ENCODE results near the gene TTC39B.

- TF ChIP-seq, protein P1, sequence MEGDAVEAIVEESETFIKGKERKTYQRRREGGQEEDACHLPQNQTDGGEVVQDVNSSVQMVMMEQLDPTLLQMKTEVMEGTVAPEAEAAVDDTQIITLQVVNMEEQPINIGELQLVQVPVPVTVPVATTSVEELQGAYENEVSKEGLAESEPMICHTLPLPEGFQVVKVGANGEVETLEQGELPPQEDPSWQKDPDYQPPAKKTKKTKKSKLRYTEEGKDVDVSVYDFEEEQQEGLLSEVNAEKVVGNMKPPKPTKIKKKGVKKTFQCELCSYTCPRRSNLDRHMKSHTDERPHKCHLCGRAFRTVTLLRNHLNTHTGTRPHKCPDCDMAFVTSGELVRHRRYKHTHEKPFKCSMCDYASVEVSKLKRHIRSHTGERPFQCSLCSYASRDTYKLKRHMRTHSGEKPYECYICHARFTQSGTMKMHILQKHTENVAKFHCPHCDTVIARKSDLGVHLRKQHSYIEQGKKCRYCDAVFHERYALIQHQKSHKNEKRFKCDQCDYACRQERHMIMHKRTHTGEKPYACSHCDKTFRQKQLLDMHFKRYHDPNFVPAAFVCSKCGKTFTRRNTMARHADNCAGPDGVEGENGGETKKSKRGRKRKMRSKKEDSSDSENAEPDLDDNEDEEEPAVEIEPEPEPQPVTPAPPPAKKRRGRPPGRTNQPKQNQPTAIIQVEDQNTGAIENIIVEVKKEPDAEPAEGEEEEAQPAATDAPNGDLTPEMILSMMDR (IDR thresholded peaks at IDR 0.05 in 2 of 3, conservative IDR thresholded peaks at IDR 0.05 in 1 of 3; ENCODE audit: borderline replicate concordance in 1 of 3, insufficient read depth in 1 of 3, low read depth in 2 of 3, low read length in 2 of 3), result peak in 2 of 3 experiments; percentile 40 to 52; a peak in 3 of 6 replicates
- peak; percentile 63 for TF ChIP-seq RAD21 (IDR thresholded peaks at IDR 0.05; ENCODE audit: low read depth)
- no peak for TF ChIP-seq EZH2 (IDR thresholded peaks at IDR 0.05)
- no peak for TF ChIP-seq CEBPB (IDR thresholded peaks at IDR 0.05; ENCODE audit: low read depth)
- TF ChIP-seq SIN3A (IDR thresholded peaks at IDR 0.05; ENCODE audit: low read depth), result no peak
- TF ChIP-seq SP1 (IDR thresholded peaks at IDR 0.05; ENCODE audit: low read depth), result no peak
- TF ChIP-seq ELF1 (IDR thresholded peaks at IDR 0.05; ENCODE audit: borderline replicate concordance, low read depth), result no peak
- no peak for TF ChIP-seq POLR2A (IDR thresholded peaks at IDR 0.05; ENCODE audit: borderline replicate concordance, extremely low read depth, insufficient read depth, insufficient read length)
- TF ChIP-seq EZH2phosphoT487 (IDR thresholded peaks at IDR 0.05; ENCODE audit: borderline replicate concordance), result no peak
- no peak for TF ChIP-seq TCF7L2 (IDR thresholded peaks at IDR 0.05; ENCODE audit: borderline replicate concordance, extremely low read depth, insufficient read depth, insufficient read length)
- no peak for TF ChIP-seq MAX (IDR thresholded peaks at IDR 0.05)
- TF ChIP-seq, protein P2, sequence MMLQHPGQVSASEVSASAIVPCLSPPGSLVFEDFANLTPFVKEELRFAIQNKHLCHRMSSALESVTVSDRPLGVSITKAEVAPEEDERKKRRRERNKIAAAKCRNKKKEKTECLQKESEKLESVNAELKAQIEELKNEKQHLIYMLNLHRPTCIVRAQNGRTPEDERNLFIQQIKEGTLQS (IDR thresholded peaks at IDR 0.05), result no peak
- TF ChIP-seq YY1 (IDR thresholded peaks at IDR 0.05; ENCODE audit: extremely low read depth, insufficient replicate concordance, low read depth, low read length), result no peak
Measured at GRCh38 chr9:15277400-15278090, 29.5 kb downstream of the TTC39B start.
